HepG2 (cell line): ENCODE measurements around the gene KIF1B. TPM values are rescaled to one million over a fixed set of nuclear protein-coding genes. Genes with fewer than 3 reads are reported as not detected.

ENCODE experiments used
- FOXA3 ChIP-seq: IDR thresholded peaks from 2 replicates; pipeline ENCODE4 v1.6.1; 2016; ENCODE audit warnings: missing genetic modification reagents, missing compliant biosample characterization
- GMEB1 ChIP-seq: sonication (generic); formaldehyde crosslinking; IDR thresholded peaks from 2 replicates; pipeline ENCODE4 v1.5.1; 2020; ENCODE audit warnings: missing genetic modification reagents, mild to moderate bottlenecking, borderline replicate concordance
- ISX ChIP-seq: sonication (generic); formaldehyde crosslinking; conservative IDR thresholded peaks from 2 replicates; pipeline ENCODE4 v1.5.0; 2020; ENCODE audit warnings: missing genetic modification reagents
- MTA1 ChIP-seq: sonication (generic); formaldehyde crosslinking; IDR thresholded peaks from 2 replicates; pipeline ENCODE4 v1.4.0; 2020; ENCODE audit warnings: missing genetic modification reagents, mild to moderate bottlenecking, borderline replicate concordance
- PREB ChIP-seq: sonication (generic); formaldehyde crosslinking; IDR thresholded peaks from 2 replicates; pipeline ENCODE4 v1.4.0; 2020; ENCODE audit warnings: missing genetic modification reagents
- ZBTB20 ChIP-seq: sonication (generic); formaldehyde crosslinking; IDR thresholded peaks from 2 replicates; pipeline ENCODE4 v1.8.1; 2023; ENCODE audit warnings: missing genetic modification reagents, low read depth, mild to moderate bottlenecking, borderline replicate concordance
- ZNF142 ChIP-seq: sonication (generic); formaldehyde crosslinking; IDR thresholded peaks from 2 replicates; pipeline ENCODE4 v1.4.0; 2020; ENCODE audit warnings: missing genetic modification reagents
- ZNF18 ChIP-seq: sonication (generic); formaldehyde crosslinking; IDR thresholded peaks from 2 replicates; pipeline ENCODE4 v1.8.0; 2022; ENCODE audit warnings: mild to moderate bottlenecking, missing genetic modification reagents; ENCODE audit not compliant: insufficient replicate concordance
- ZNF205 ChIP-seq: IDR thresholded peaks from 2 replicates; pipeline ENCODE4 v1.6.1; 2018; ENCODE audit warnings: missing biosample characterization, missing genetic modification reagents
- ZNF609 ChIP-seq: sonication (generic); formaldehyde crosslinking; IDR thresholded peaks from 2 replicates; pipeline ENCODE4 v1.4.0; 2020; ENCODE audit warnings: mild to moderate bottlenecking, missing genetic modification reagents, borderline replicate concordance
- ZNF792 ChIP-seq: IDR thresholded peaks from 2 replicates; pipeline ENCODE4 v1.6.1; 2016
- ZSCAN12 ChIP-seq: sonication (generic); formaldehyde crosslinking; IDR thresholded peaks from 2 replicates; pipeline ENCODE4 v1.9.0; 2021; ENCODE audit warnings: mild to moderate bottlenecking, missing genetic modification reagents
- polyA plus RNA-seq, 8 experiments: library from polyadenylated mRNA; depleted of rRNA in 3 of 8; stranded (reverse) in 7 of 8; unstranded in 1 of 8; fragments of >200 nt; fragmentation: Illumina TruSeq in 4 of 8; extraction: Trizol in 4 of 8; gene quantifications; 2 replicates each; pipeline versions ENCODE4 v1.2.1 to v1.2.3, GENCODE V29; 2011 to 2016; ENCODE audit warnings: low read depth in 4 of 8, missing spikeins in 1 of 8, mixed read lengths in 1 of 8; ENCODE audit not compliant: insufficient read depth in 1 of 8
- total RNA-seq, 5 experiments: library from RNA; depleted of rRNA; stranded (reverse); fragments of >200 nt; fragmentation: Illumina TruSeq; extraction: Trizol; gene quantifications; 2 replicates each; pipeline ENCODE4 v1.2.3, GENCODE V29; 2016; ENCODE audit warnings: low read depth in 1 of 5

KIF1B gene
- total and polyA plus RNA-seq, 2 of the 13 experiments (the other 11 are each of a cell fraction or from before 2014, with no cell fraction given) = 26.7 to 32.5 TPM

GRCh38 chr1:10171105-10171767 lies 39.1 kb upstream of the KIF1B start (continued):
- peak; percentile 77; the same call in 1 of the 2 replicates for TF ChIP-seq ZBTB20 (CRISPR knock-in tag)
- peak; percentile 91 for TF ChIP-seq FOXA3 (CRISPR knock-in tag)
- TF ChIP-seq ZNF792 (CRISPR knock-in tag) = peak; percentile 48; the same call in 1 of the 2 replicates
- TF ChIP-seq GMEB1 = no peak
- TF ChIP-seq ISX (CRISPR knock-in tag) = 0 out of 2 replicates have a peak, but pooled peaks have one; percentile 43
- peak; percentile 79; the same call in 1 of the 2 replicates for TF ChIP-seq MTA1 (CRISPR knock-in tag)
- 0 out of 2 replicates have a peak, but pooled peaks have one; percentile 38 for TF ChIP-seq PREB (CRISPR knock-in tag)
- TF ChIP-seq ZNF142 (CRISPR knock-in tag) = peak; percentile 67; the same call in 1 of the 2 replicates
- peak; percentile 61; the same call in 1 of the 2 replicates for TF ChIP-seq ZNF205
- TF ChIP-seq ZNF609 (CRISPR knock-in tag) = peak; percentile 80
- 0 out of 2 replicates have a peak, but pooled peaks have one; percentile 46 for TF ChIP-seq ZSCAN12 (CRISPR knock-in tag)
- peak; percentile 87 for TF ChIP-seq ZNF18 (CRISPR knock-in tag)
